Suprapubic skin (tissue), 4 donors: ENCODE measurements around the gene EHD4. TPM values are rescaled to one million over a fixed set of nuclear protein-coding genes. Genes with fewer than 3 reads are reported as not detected.
A peak's percentile ranks its signal among the peaks of the same experiment; 100 is the strongest.

Experiments used
- DNase-seq, 2 donors: peaks; one replicate each; pipeline ENCODE4 v3.0.0-alpha.2; 2019; ENCODE audit warnings: low spot score in 2 of 2
- H3K27ac ChIP-seq: fragments of 200-600 bp; sonication (generic); one replicate; pipeline ENCODE4 v1.5.1; 2019
- H3K27me3 ChIP-seq: fragments of 200-600 bp; sonication (generic); one replicate; pipeline ENCODE4 v1.5.1; 2019
- H3K36me3 ChIP-seq: fragments of 200-600 bp; sonication (generic); one replicate; pipeline ENCODE4 v1.5.1; 2019
- H3K4me1 ChIP-seq: fragments of 200-600 bp; sonication (generic); one replicate; pipeline ENCODE4 v1.5.1; 2019
- H3K4me3 ChIP-seq: fragments of 200-600 bp; sonication (generic); one replicate; pipeline ENCODE4 v1.5.1; 2019; ENCODE audit warnings: mild to moderate bottlenecking
- H3K9me3 ChIP-seq: fragments of 200-600 bp; sonication (generic); one replicate; pipeline ENCODE4 v1.5.1; 2019
- CTCF ChIP-seq, 2 donors: fragments of 200-600 bp in 1 of 2; fragments of 450-650 bp in 1 of 2; sonication (generic) in 1 of 2; IDR thresholded peaks; one replicate each; pipeline ENCODE4 v1.5.1; 2016 to 2019; ENCODE audit warnings: antibody characterized with exemption in 2 of 2, mild to moderate bottlenecking in 1 of 2, moderate library complexity in 1 of 2
- EP300 ChIP-seq: sonication (generic); formaldehyde crosslinking; IDR thresholded peaks from one replicate; pipeline ENCODE4 v1.6.1; 2017; ENCODE audit warnings: antibody characterized with exemption
- POLR2A ChIP-seq, 2 donors: fragments of 450-650 bp; IDR thresholded peaks; one replicate each; pipeline ENCODE4 v1.6.1; 2017; ENCODE audit warnings: antibody characterized with exemption in 2 of 2, mild to moderate bottlenecking in 2 of 2, moderate library complexity in 2 of 2
- POLR2AphosphoS5 ChIP-seq, 3 donors: sonication (generic); formaldehyde crosslinking; IDR thresholded peaks; one replicate each; pipeline ENCODE4 v1.6.1; 2017; ENCODE audit warnings: antibody characterized with exemption in 3 of 3
- WGBS: methylation state at CpG from one replicate; pipeline ENCODE4 v1.1.5; 2018; 5-methylcytosine and 5-hydroxymethylcytosine counted together
- total RNA-seq, 4 donors: library from RNA; depleted of rRNA; stranded (reverse); fragments of >200 nt; gene quantifications; one replicate each; pipeline ENCODE4 v1.1.0, GENCODE V29; 2016

Gene EHD4
- 10 to 100 TPM; 16.0 to 31.4 (median 20.9) TPM for total RNA-seq

GRCh38 chr15:41972253-41973242 is at the start of gene EHD4:
Gene EHD4 (minus strand): TSS chr15:41972557. CDS start chr15:41972494, 63 bp downstream.
- Histone ChIP-seq H3K27me3 (no peaks in the 10 kb centered on the region), H3K9me3 (no peaks in the 10 kb centered on the region), H3K36me3 (no peaks in the 10 kb centered on the region), H3K4me1 (peaks cover 47% of the 10 kb centered on the region), H3K4me3 (peak within 1 kb of the TSS; percentile 99), H3K27ac (peak within 1 kb of the TSS; percentile 95)
- TF ChIP-seq CTCF (IDR thresholded peaks at IDR 0.05) (peak in 1 of 2 donors; percentile 17), POLR2A (IDR thresholded peaks at IDR 0.05) (peak in 1 of 2 donors; percentile 52), POLR2AphosphoS5 (IDR thresholded peaks at IDR 0.05) (peak in 1 of 3 donors; percentile 66), EP300 (no peak)
- 4% methylated on average over 37 of the region's 72 CpGs for WGBS
- DNase-seq, result peak; percentile 98 to 99

DNA sequence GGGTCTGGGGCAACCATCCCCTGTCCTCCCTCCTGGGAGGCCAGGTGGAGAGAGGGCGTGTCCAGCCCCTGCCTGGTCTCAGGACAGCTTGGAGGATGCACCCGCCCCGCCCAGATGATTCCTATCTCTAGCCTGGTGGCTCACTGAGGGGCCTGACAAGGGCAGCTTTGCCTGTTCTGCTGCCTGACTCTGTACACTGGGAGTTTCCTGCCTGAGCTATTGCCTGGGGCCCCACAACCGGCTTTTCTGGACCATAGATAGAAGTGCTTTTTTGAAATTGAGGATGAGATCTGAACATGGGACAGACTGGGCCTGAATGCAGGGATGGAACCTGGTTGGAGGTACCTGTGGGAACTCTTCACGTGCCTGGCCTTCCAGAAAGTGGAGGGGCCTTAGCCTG is 49.2 kb upstream of the EHD4 start:
- no peak overlapping the region for H3K4me3 ChIP-seq
- WGBS, result 65% methylated on average over 4 of the region's 5 CpGs
- H3K4me1 ChIP-seq, result peaks cover 33% of the 10 kb centered on the region
- no peaks in the 10 kb centered on the region for H3K9me3 ChIP-seq
- peak overlapping the region; percentile 82 for H3K27ac ChIP-seq
- H3K36me3 ChIP-seq, result no peaks in the 10 kb centered on the region
- DNase-seq, result peak in 1 of 2 donors; percentile 75
- no peaks in the 10 kb centered on the region for H3K27me3 ChIP-seq
- no peak for TF ChIP-seq EP300
- no peak for TF ChIP-seq POLR2A (IDR thresholded peaks at IDR 0.05)
- no peak for TF ChIP-seq CTCF (IDR thresholded peaks at IDR 0.05)
- no peak for TF ChIP-seq POLR2AphosphoS5 (IDR thresholded peaks at IDR 0.05)

DNA sequence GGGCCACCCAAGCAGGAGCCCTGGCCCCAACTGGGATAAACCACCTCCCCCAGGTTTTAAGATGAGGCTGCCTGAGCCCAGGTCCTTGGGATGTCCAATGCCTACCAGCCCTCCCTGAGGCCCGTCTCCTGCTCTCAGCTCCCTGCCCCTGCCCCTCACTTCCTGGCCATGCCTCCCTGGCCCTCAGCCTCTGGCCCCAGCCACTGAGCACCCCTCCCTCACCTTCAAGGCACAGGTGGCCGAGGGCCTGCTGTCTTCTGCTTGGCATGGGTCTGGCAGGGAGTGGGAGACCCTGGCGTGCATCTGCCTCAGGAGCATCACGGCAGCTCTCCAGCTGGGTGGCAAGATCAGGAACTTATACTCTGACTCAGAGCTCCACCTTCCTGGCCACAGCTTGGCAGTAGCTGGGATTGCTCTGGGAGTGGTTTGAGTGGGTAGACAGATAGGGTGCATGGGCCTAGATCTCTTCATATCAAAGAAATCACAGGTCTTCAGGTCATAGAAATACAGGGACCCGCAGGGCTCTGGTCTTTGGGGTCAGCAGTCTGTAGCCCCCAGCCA is 48.4 kb upstream of the EHD4 start, which contains the start of gene PLA2G4E:
Gene PLA2G4E, minus strand, starts transcription at position 330 of the 561 bp plus-strand sequence. Its CDS starts 12 bp downstream, at position 318.
- Histone ChIP-seq H3K36me3 (no peaks in the 10 kb centered on the region), H3K4me1 (peaks cover 33% of the 10 kb centered on the region), H3K27me3 (no peaks in the 10 kb centered on the region), H3K4me3 (peak within 1 kb of the TSS; percentile 21), H3K9me3 (no peaks in the 10 kb centered on the region), H3K27ac (peak within 1 kb of the TSS; percentile 82)
- TF ChIP-seq POLR2A (IDR thresholded peaks at IDR 0.05), result no peak
- TF ChIP-seq CTCF (IDR thresholded peaks at IDR 0.05), result no peak
- TF ChIP-seq EP300, result no peak
- no peak for TF ChIP-seq POLR2AphosphoS5 (IDR thresholded peaks at IDR 0.05)
- WGBS, result 80% methylated on average over 5 of the region's 5 CpGs
- peak in 1 of 2 donors; percentile 57 for DNase-seq

GRCh38 chr15:42018306-42019224 is 46.2 kb upstream of the EHD4 start:
- peak in 1 of 2 donors; percentile 49 for DNase-seq
- Histone ChIP-seq H3K36me3 (no peaks in the 10 kb centered on the region), H3K9me3 (no peaks in the 10 kb centered on the region), H3K27me3 (no peaks in the 10 kb centered on the region), H3K4me3 (peak overlapping the region; percentile 1), H3K27ac (no peak overlapping the region), H3K4me1 (peaks cover 33% of the 10 kb centered on the region)
- WGBS, result 44% methylated on average over 6 of the region's 6 CpGs
- TF ChIP-seq POLR2A (IDR thresholded peaks at IDR 0.05) (no peak), EP300 (no peak), POLR2AphosphoS5 (IDR thresholded peaks at IDR 0.05) (no peak), CTCF (IDR thresholded peaks at IDR 0.05) (no peak)
